ENCODE results near the gene BSG. TPM values are rescaled to one million over a fixed set of nuclear protein-coding genes. Genes with fewer than 3 reads are reported as not detected.

BSG gene
- total RNA-seq, 1 experiment from 2014 or later, result 653 TPM

GRCh38 chr19:610801-611480 lies 38.5 kb downstream of the BSG start:
- DNase-seq (ENCODE audit: low read depth, low spot score) (no peak), ATAC-seq (peak; percentile 61)
- Histone ChIP-seq H3K27me3 (ENCODE audit: control insufficient read depth, insufficient read depth, low read length) (no peaks in the 10 kb centered on the region), H3K4me1 (ENCODE audit: control insufficient read depth, insufficient read depth, low read length) (peaks cover 26% of the 10 kb centered on the region), H3K36me3 (ENCODE audit: control insufficient read depth, insufficient read depth, low read length) (no peaks in the 10 kb centered on the region), H3K4me3 (ENCODE audit: low read depth in 2 of 2, low read length in 2 of 2) (no peak overlapping the region), H3K9me3 (ENCODE audit: control insufficient read depth, insufficient read depth, low read depth, low read length) (no peaks in the 10 kb centered on the region), H3K27ac (ENCODE audit: low read length) (peak overlapping the region; percentile 46)
- TF ChIP-seq REST (IDR thresholded peaks at IDR 0.05; ENCODE audit: insufficient read depth in 1 of 2, low read depth in 2 of 2, low read length in 1 of 2) (no peak), TCF7L2 (IDR thresholded peaks at IDR 0.05; ENCODE audit: low read depth, low read length) (peak; percentile 66; the same call in 1 of the 2 replicates)
- CTCF ChIA-PET, result no interaction called here
- in situ Hi-C loops (cut with HindIII; ENCODE audit: low pct_unique_long_range_greater_than_20kb, low sequenced_read_pairs), result no loop called here
- POLR2A ChIA-PET, result no interaction called here
- intact Hi-C loops (cut with micrococcal nuclease; ENCODE audit: unreplicated experiment), result no loop called here
- no TSS peak for BruUV-seq (replicated peaks)

- POLR2A ChIA-PET, result no interaction called here
- Histone ChIP-seq H3K27me3 (ENCODE audit: control insufficient read depth, insufficient read depth, low read length) (no peaks in the 10 kb centered on the region), H3K9me3 (ENCODE audit: control insufficient read depth, insufficient read depth, low read depth, low read length) (no peaks in the 10 kb centered on the region), H3K36me3 (ENCODE audit: control insufficient read depth, insufficient read depth, low read length) (no peaks in the 10 kb centered on the region), H3K27ac (ENCODE audit: low read length) (no peak overlapping the region; the same call in 1 of the 2 replicates), H3K4me3 (ENCODE audit: low read depth in 2 of 2, low read length in 2 of 2) (no peak overlapping the region), H3K4me1 (ENCODE audit: control insufficient read depth, insufficient read depth, low read length) (peaks cover 26% of the 10 kb centered on the region)
- DNase-seq (ENCODE audit: low read depth, low spot score) (no peak), ATAC-seq (no peak)
- in situ Hi-C loops (cut with HindIII; ENCODE audit: low pct_unique_long_range_greater_than_20kb, low sequenced_read_pairs) (no loop called here), intact Hi-C loops (cut with micrococcal nuclease; ENCODE audit: unreplicated experiment) (no loop called here)
- CTCF ChIA-PET, result no interaction called here
- BruUV-seq (replicated peaks), result no TSS peak
- TF ChIP-seq SIN3A (IDR thresholded peaks at IDR 0.05; ENCODE audit: borderline replicate concordance, insufficient read depth, low read depth, low read length), result no peak
- TF ChIP-seq TCF7L2 (IDR thresholded peaks at IDR 0.05; ENCODE audit: low read depth, low read length), result no peak
- no peak for TF ChIP-seq CTCF (IDR thresholded peaks at IDR 0.05)
- no peak for TF ChIP-seq POLR2AphosphoS5 (IDR thresholded peaks at IDR 0.05; ENCODE audit: low read depth, low read length)
- no peak for TF ChIP-seq REST (IDR thresholded peaks at IDR 0.05; ENCODE audit: insufficient read depth in 1 of 2, low read depth in 2 of 2, low read length in 1 of 2)
Measured at GRCh38 chr19:611481-611868, 39.1 kb downstream of the BSG start.
